ENCODE measurements around the gene LSM2. TPM values are rescaled to one million over a fixed set of nuclear protein-coding genes. Genes with fewer than 3 reads are reported as not detected.

LSM2 gene
- total and polyA plus RNA-seq, 9 of the 15 experiments (the other 6 are each of a cell fraction or from before 2014, with no cell fraction given) = 154 to 407 (median 223) TPM

DNA sequence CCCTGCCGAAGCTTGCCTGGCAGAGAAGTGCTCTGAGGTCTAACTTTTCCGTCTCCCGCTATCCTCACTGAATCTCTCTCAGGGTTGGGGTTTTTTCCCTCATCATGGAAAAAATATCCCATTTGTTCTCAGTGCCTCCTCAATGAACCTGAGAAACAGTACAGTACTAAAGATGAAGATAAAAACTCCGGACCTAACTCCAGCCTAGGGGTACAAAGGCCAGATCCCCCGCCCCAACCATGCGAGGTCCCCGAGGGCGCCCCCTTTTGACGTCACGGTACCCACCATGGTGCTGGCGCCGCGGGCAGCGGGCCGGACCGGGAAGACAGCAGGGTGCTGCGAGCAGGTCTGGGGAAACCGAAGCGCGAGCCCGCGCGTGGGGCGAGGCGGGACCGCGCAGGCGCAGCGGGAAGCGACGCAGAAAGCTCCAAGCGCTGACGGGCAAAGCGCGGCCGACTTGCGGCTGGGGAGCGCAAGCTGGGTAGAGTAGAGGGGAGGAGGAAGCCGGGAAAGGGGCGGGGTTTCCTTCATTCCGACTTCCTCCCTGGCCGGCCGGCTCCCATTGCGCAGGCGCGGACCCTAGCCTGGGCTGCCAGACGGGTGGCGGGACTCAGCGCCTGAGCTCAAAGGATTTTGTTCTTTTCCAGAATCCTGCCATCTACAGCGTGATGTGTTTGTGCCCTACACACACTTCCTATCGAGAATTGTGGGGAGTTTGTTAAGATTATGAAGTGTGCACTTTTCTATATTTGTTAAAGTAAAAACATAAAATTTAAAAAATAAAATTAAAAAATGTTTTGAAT lies at the start of gene LSM2 (continued):
- TF ChIP-seq PHB (CRISPR knock-in tag; IDR thresholded peaks at IDR 0.05) = peak; percentile 83; the same call in 1 of the 2 replicates
- no peak for TF ChIP-seq MIER1 (IDR thresholded peaks at IDR 0.05; ENCODE audit: low read depth)
- TF ChIP-seq, protein P1, sequence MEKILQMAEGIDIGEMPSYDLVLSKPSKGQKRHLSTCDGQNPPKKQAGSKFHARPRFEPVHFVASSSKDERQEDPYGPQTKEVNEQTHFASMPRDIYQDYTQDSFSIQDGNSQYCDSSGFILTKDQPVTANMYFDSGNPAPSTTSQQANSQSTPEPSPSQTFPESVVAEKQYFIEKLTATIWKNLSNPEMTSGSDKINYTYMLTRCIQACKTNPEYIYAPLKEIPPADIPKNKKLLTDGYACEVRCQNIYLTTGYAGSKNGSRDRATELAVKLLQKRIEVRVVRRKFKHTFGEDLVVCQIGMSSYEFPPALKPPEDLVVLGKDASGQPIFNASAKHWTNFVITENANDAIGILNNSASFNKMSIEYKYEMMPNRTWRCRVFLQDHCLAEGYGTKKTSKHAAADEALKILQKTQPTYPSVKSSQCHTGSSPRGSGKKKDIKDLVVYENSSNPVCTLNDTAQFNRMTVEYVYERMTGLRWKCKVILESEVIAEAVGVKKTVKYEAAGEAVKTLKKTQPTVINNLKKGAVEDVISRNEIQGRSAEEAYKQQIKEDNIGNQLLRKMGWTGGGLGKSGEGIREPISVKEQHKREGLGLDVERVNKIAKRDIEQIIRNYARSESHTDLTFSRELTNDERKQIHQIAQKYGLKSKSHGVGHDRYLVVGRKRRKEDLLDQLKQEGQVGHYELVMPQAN (IDR thresholded peaks at IDR 0.05; ENCODE audit: borderline replicate concordance) = peak; percentile 95
- TF ChIP-seq SAP30 (IDR thresholded peaks at IDR 0.05; ENCODE audit: borderline replicate concordance, insufficient read depth, low read depth, low read length, poor library complexity, severe bottlenecking) = peak; percentile 79
- no peak for TF ChIP-seq EWSR1 (IDR thresholded peaks at IDR 0.05; ENCODE audit: borderline replicate concordance, low read depth, partially characterized antibody)
- TF ChIP-seq, protein P2, sequence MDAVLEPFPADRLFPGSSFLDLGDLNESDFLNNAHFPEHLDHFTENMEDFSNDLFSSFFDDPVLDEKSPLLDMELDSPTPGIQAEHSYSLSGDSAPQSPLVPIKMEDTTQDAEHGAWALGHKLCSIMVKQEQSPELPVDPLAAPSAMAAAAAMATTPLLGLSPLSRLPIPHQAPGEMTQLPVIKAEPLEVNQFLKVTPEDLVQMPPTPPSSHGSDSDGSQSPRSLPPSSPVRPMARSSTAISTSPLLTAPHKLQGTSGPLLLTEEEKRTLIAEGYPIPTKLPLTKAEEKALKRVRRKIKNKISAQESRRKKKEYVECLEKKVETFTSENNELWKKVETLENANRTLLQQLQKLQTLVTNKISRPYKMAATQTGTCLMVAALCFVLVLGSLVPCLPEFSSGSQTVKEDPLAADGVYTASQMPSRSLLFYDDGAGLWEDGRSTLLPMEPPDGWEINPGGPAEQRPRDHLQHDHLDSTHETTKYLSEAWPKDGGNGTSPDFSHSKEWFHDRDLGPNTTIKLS (IDR thresholded peaks at IDR 0.05; ENCODE audit: borderline replicate concordance, low read depth) = peak; percentile 79
- TF ChIP-seq, protein P3, sequence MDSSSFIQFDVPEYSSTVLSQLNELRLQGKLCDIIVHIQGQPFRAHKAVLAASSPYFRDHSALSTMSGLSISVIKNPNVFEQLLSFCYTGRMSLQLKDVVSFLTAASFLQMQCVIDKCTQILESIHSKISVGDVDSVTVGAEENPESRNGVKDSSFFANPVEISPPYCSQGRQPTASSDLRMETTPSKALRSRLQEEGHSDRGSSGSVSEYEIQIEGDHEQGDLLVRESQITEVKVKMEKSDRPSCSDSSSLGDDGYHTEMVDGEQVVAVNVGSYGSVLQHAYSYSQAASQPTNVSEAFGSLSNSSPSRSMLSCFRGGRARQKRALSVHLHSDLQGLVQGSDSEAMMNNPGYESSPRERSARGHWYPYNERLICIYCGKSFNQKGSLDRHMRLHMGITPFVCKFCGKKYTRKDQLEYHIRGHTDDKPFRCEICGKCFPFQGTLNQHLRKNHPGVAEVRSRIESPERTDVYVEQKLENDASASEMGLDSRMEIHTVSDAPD (CRISPR knock-in tag; IDR thresholded peaks at IDR 0.05) = no peak
- peak; percentile 98 for TF ChIP-seq RBFOX2 (IDR thresholded peaks at IDR 0.05; ENCODE audit: low read depth, low read length)
- TF ChIP-seq XRCC5 (IDR thresholded peaks at IDR 0.05; ENCODE audit: low read depth, low read length) = peak; percentile 90; the same call in 1 of the 2 replicates
- no peak for TF ChIP-seq ZZZ3 (IDR thresholded peaks at IDR 0.05)
- no peak for TF ChIP-seq RBM17 (IDR thresholded peaks at IDR 0.05; ENCODE audit: borderline replicate concordance, low read depth, low read length)
- TF ChIP-seq GATAD2A (IDR thresholded peaks at IDR 0.05) = peak; percentile 92
- peak; percentile 96 for TF ChIP-seq POLR2B (IDR thresholded peaks at IDR 0.05; ENCODE audit: low read depth, partially characterized antibody)
- TF ChIP-seq, protein P4, sequence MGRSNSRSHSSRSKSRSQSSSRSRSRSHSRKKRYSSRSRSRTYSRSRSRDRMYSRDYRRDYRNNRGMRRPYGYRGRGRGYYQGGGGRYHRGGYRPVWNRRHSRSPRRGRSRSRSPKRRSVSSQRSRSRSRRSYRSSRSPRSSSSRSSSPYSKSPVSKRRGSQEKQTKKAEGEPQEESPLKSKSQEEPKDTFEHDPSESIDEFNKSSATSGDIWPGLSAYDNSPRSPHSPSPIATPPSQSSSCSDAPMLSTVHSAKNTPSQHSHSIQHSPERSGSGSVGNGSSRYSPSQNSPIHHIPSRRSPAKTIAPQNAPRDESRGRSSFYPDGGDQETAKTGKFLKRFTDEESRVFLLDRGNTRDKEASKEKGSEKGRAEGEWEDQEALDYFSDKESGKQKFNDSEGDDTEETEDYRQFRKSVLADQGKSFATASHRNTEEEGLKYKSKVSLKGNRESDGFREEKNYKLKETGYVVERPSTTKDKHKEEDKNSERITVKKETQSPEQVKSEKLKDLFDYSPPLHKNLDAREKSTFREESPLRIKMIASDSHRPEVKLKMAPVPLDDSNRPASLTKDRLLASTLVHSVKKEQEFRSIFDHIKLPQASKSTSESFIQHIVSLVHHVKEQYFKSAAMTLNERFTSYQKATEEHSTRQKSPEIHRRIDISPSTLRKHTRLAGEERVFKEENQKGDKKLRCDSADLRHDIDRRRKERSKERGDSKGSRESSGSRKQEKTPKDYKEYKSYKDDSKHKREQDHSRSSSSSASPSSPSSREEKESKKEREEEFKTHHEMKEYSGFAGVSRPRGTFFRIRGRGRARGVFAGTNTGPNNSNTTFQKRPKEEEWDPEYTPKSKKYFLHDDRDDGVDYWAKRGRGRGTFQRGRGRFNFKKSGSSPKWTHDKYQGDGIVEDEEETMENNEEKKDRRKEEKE (IDR thresholded peaks at IDR 0.05; ENCODE audit: borderline replicate concordance in 1 of 2, control insufficient read depth in 1 of 2, low read depth in 2 of 2, low read length in 1 of 2) = no peak
- TF ChIP-seq, protein P5, sequence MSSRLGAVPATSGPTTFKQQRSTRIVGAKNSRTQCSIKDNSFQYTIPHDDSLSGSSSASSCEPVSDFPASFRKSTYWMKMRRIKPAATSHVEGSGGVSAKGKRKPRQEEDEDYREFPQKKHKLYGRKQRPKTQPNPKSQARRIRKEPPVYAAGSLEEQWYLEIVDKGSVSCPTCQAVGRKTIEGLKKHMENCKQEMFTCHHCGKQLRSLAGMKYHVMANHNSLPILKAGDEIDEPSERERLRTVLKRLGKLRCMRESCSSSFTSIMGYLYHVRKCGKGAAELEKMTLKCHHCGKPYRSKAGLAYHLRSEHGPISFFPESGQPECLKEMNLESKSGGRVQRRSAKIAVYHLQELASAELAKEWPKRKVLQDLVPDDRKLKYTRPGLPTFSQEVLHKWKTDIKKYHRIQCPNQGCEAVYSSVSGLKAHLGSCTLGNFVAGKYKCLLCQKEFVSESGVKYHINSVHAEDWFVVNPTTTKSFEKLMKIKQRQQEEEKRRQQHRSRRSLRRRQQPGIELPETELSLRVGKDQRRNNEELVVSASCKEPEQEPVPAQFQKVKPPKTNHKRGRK (tag; IDR thresholded peaks at IDR 0.05) = no peak; the same call in 1 of the 2 replicates
- TF ChIP-seq NFRKB (IDR thresholded peaks at IDR 0.05; ENCODE audit: low read depth) = no peak; the same call in 1 of the 2 replicates
